Right cardiac atrium (tissue), 5 donors: ENCODE data around the gene SIGMAR1. TPM values are rescaled to one million over a fixed set of nuclear protein-coding genes. Genes with fewer than 3 reads are reported as not detected.

Source experiments
- ATAC-seq, 2 donors: fragments of 200-7000 bp; cut with Tn5 transposase; one replicate each; pipeline versions ENCODE4 v1.8.0 to v1.9.1; 2020; ENCODE audit warnings: moderate library complexity in 2 of 2, mild to moderate bottlenecking in 1 of 2
- DNase-seq, 3 donors: peaks; one replicate each; pipeline ENCODE4 v3.0.0-alpha.2; 2020
- H3K27ac ChIP-seq: one replicate; pipeline ENCODE4 v1.5.1; 2013; ENCODE audit warnings: mild to moderate bottlenecking, low read length, control low read depth, moderate library complexity
- H3K27me3 ChIP-seq: one replicate; pipeline ENCODE4 v1.6.1; 2013; ENCODE audit not compliant: control insufficient read depth, insufficient read depth
- H3K4me1 ChIP-seq: one replicate; pipeline ENCODE4 v1.6.1; 2013; ENCODE audit warnings: low read length; ENCODE audit not compliant: control insufficient read depth, insufficient read depth
- H3K4me3 ChIP-seq: one replicate; pipeline ENCODE4 v1.5.1; 2013; ENCODE audit warnings: low read length, control low read depth
- H3K9me3 ChIP-seq: one replicate; pipeline ENCODE4 v1.6.1; 2013; ENCODE audit warnings: low read length; ENCODE audit not compliant: control insufficient read depth
- WGBS: extraction: QIAGEN DNeasy Blood & Tissue Kit; methylation state at CpG from one replicate; pipeline ENCODE4 v1.1.7; 2013; 5-methylcytosine and 5-hydroxymethylcytosine counted together
- intact Hi-C, 4 donors: fragments of 100-400 bp; cut with DNase I; formaldehyde crosslinking; loops; one replicate each; pipeline versions ENCODE4 v1.11.0 to v1.14.0; 2022 to 2023
- polyA plus RNA-seq: library from polyadenylated mRNA; stranded (reverse); fragments of 200-250 nt; gene quantifications from one replicate; pipeline ENCODE4 v1.2.3, GENCODE V29; 2013
- total RNA-seq, 4 donors: library from RNA; stranded (reverse); fragmentation: NEBNext Ultra II Directional; extraction: Animal tissue kit (Norgen Biotek cat#: 25700); gene quantifications; one replicate each; pipeline ENCODE4 v1.2.1, GENCODE V29; 2021
- donor health status: healthy with polysubstance abuse.
- donor health status: DM: no; HTN: yes; CAD: no.
- donor health status: DM: no; HTN: no; CAD: no.
- donor health status: DM: no; HTN: yes; CAD: no; lungs with severe emphysema.
- donor health status: DM: yes; HTN: yes; CAD: no.

SIGMAR1 gene
- total and polyA plus RNA-seq, 5 donors, result 28.6 to 37.2 (median 35.8) TPM

- H3K4me3 ChIP-seq, result no peak overlapping the region
- WGBS, result 29% methylated on average over 5 of the region's 5 CpGs
- no peak for ATAC-seq
Observed at GRCh38 chr9:34629491-34629808, 8.1 kb downstream of the SIGMAR1 start.

DNA sequence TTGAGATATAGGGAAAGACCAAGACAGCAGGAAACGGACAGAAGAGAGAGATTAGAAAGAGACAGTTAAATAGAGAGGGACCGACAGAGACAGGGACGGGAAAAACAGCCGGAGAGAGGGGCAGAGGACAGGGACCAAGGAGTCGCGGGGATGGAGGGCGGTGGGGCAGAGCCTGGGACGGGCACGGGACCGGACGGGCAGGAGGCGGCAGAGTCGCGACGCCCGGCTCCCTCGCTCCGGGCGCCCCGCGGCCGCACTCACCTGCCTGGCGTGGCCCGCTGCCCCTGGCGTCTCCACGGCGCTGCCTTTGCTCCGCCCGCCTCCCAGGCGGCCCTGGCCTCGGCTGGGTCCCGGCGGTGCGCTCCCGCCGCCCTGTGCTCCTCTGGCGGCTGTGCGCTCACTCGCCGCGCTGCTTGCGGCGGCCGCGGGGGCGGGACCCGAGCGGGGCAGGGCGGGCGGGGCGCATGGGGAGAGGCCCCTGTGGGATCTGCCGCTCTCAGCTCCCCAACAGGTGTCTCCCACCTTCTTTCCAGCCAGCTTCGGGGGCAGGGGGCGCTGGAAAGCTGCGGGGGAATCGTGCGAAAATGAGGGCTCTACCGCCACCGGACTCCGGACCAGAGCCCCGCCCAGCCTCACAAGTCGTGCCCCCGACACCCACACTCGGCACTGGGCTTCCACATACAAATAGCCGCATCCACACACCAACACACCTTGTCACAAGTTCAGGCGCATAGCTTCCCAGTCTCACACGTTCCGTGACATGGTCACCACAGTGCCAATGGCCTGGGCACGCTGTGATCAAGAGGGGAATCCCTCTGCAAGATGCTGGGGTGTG is 8.7 kb downstream of the SIGMAR1 start, which contains the start of gene ARID3C:
Gene ARID3C (minus strand): TSS at position 411 of the 835 bp plus-strand sequence. CDS start 1,052 bp downstream, outside the sequence.
- Histone ChIP-seq H3K4me3 (peak within 1 kb of the TSS; percentile 57), H3K27ac (no peak within 1 kb of the TSS), H3K27me3 (no peaks in the 10 kb centered on the region), H3K4me1 (no peaks in the 10 kb centered on the region), H3K9me3 (no peaks in the 10 kb centered on the region)
- peak; percentile 52 to 63 for ATAC-seq
- WGBS, result under 1% methylated on average over 68 of the region's 69 CpGs
- intact Hi-C loops, result no loop called here
- peak in 2 of 3 donors; percentile 69 for DNase-seq

More at GRCh38 chr9:34629491-34629808, 8.1 kb downstream of the SIGMAR1 start:
- Histone ChIP-seq H3K27ac (no peak overlapping the region), H3K4me1 (no peaks in the 10 kb centered on the region), H3K9me3 (no peaks in the 10 kb centered on the region), H3K27me3 (no peaks in the 10 kb centered on the region)
- DNase-seq, result no peak
- intact Hi-C loops, result no loop called here

DNA sequence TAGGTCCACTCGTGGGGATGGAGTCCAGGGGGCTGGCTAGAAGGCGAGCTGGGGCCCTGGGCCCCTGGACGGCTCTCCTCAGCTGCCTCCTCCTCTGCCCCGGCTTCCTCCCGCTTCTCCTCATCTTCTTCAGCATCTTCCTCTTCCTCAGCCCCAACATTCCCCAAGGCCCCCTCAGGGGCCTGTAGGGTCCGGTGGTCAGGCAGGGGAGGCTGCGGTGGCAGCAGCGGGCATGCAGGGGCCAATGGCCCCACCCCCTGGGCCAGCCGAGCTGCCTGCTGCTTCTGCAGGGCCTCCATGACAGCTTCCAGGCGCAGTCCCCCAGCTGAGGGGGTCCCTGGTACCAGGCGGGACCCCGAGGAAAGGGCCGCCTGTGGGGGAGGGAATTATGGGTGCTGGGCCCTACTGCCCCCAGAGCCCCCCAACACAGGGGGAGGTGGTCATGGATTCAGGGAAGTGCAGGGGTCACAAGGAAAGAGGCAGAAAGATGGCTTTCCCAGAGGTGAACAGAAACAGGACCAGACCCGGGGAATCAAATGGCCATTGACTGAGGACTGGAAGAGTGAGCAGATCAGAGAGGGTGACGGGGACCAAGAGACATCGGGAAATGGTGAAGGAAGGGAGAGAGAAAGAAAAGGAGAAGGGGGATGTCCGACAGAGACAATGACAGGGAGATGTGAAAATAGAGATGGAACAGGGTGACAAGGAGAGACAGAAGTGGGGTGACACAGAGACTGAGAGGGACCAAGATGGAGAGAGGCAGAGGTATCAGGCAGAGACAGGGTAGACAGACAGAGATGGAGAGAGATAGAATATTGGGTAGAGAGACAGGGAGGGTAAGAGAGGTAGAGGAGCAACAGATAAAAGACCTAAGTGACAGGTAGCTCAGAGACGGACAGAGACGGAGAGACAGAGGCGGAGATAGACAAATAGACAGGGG is 9.6 kb downstream of the SIGMAR1 start:
- H3K27me3 ChIP-seq, result no peaks in the 10 kb centered on the region
- ATAC-seq, result no peak
- intact Hi-C loops, result no loop called here
- no peak for DNase-seq
- H3K27ac ChIP-seq, result no peak overlapping the region
- WGBS, result 38% methylated on average over 20 of the region's 20 CpGs
- no peaks in the 10 kb centered on the region for H3K4me1 ChIP-seq
- H3K9me3 ChIP-seq, result no peaks in the 10 kb centered on the region
- peak overlapping the region; percentile 57 for H3K4me3 ChIP-seq

- DNase-seq (no peak), ATAC-seq (no peak)
- intact Hi-C loops, result no loop called here
- Histone ChIP-seq H3K9me3 (no peaks in the 10 kb centered on the region), H3K27ac (no peak overlapping the region), H3K4me1 (peaks cover 2% of the 10 kb centered on the region), H3K4me3 (no peak overlapping the region), H3K27me3 (no peaks in the 10 kb centered on the region)
- WGBS, result 65% methylated on average over 3 of the region's 3 CpGs
Observed at GRCh38 chr9:34625186-34625486, 12.5 kb downstream of the SIGMAR1 start.

- H3K9me3 ChIP-seq, result no peaks in the 10 kb centered on the region
- DNase-seq (no peak), ATAC-seq (no peak)
- H3K4me1 ChIP-seq, result peaks cover 4% of the 10 kb centered on the region
- intact Hi-C loops, result no loop called here
- WGBS, result 13% methylated on average over 39 of the region's 39 CpGs
- no peak overlapping the region for H3K27ac ChIP-seq
- H3K4me3 ChIP-seq, result no peak overlapping the region
- no peaks in the 10 kb centered on the region for H3K27me3 ChIP-seq
Observed at GRCh38 chr9:34624475-34625185, 13.0 kb downstream of the SIGMAR1 start.

DNA sequence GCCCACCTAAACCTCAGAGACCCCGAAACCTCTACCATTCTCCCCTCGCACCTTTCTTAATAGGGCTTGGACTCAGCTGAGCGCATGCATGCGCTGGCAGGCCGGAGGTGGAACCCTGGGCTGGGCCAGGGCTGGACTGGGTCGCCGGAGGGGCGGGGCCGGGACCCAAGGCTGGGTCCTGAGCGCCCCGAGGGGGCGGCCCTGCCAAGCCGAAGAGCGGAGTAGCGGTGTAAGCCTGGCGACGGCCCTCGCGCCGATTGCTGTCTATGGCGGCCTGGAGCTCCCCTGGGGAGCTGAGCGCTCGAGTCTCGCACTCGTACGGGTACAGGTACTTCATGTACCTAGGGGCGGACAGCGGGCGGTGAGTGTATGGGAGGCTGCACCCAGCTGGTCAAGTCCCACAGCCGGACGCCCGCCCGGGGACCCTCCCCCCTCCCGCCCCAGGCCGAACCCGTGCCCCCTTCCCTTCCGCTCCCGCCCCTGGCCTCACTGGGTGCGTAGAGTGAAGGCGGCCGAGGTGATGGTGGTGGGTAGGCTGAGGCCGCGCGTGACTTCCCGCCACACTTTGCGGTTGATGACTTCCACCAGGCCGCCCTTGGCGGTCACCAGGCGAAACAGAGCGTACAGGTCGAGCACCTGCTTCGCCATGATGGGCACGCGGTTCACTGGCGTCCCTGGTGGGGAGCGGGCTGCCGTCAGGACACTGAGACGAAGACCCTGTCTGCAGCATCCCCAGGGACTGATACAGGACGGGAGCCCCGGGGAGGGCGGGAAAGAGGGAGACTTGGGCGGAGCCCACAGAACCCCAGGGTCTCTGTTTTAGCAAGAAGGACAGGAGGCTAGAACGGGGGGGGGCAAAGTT is 14.0 kb downstream of the SIGMAR1 start:
- DNase-seq (no peak), ATAC-seq (no peak)
- H3K9me3 ChIP-seq, result no peaks in the 10 kb centered on the region
- WGBS, result 11% methylated on average over 63 of the region's 63 CpGs
- H3K4me1 ChIP-seq, result peaks cover 7% of the 10 kb centered on the region
- H3K4me3 ChIP-seq, result no peak overlapping the region
- H3K27ac ChIP-seq, result no peak overlapping the region
- intact Hi-C loops, result no loop called here
- H3K27me3 ChIP-seq, result no peaks in the 10 kb centered on the region

- Histone ChIP-seq H3K9me3 (no peaks in the 10 kb centered on the region), H3K27me3 (no peaks in the 10 kb centered on the region), H3K4me3 (peak within 1 kb of the TSS; percentile 92), H3K27ac (peak within 1 kb of the TSS; percentile 2), H3K4me1 (peaks cover 7% of the 10 kb centered on the region)
- DNase-seq, result peak; percentile 95 to 97 (median 95)
- peak; percentile 97 to 98 for ATAC-seq
- WGBS, result 4% methylated on average over 43 of the region's 43 CpGs
- intact Hi-C loops, result no loop called here
Observed at GRCh38 chr9:34620061-34620994, 17.3 kb downstream of the SIGMAR1 start, which contains the start of gene DCTN3. DCTN3 (minus strand) TSS chr9:34620495; CDS start chr9:34620464, 31 bp downstream.

- intact Hi-C loops, result loop anchor here in 1 of 4 donors (10.0 kb wide), 1 partner anchor 280 kb away; no protein-coding TSS in a partner anchor
- H3K27ac ChIP-seq, result no peak overlapping the region
- no peak for ATAC-seq
- no peak overlapping the region for H3K4me3 ChIP-seq
- no peaks in the 10 kb centered on the region for H3K27me3 ChIP-seq
- H3K9me3 ChIP-seq, result no peaks in the 10 kb centered on the region
- 82% methylated on average over 2 of the region's 2 CpGs for WGBS
- peaks cover 15% of the 10 kb centered on the region for H3K4me1 ChIP-seq
- no peak for DNase-seq
Observed at GRCh38 chr9:34615132-34615531, 22.5 kb downstream of the SIGMAR1 start.

- 3% methylated on average over 15 of the region's 15 CpGs for WGBS
- Histone ChIP-seq H3K27ac (peak overlapping the region; percentile 63), H3K4me1 (peaks cover 10% of the 10 kb centered on the region), H3K27me3 (no peaks in the 10 kb centered on the region), H3K9me3 (no peaks in the 10 kb centered on the region), H3K4me3 (peak overlapping the region; percentile 89)
- ATAC-seq (peak; percentile 67 to 71), DNase-seq (peak; percentile 79 to 88 (median 85))
- intact Hi-C loops, result loop anchor here in 1 of 4 donors (10.0 kb wide), 1 partner anchor 278 kb away; no protein-coding TSS in a partner anchor
Observed at GRCh38 chr9:34612788-34613390, 24.7 kb downstream of the SIGMAR1 start.
